Measurements from ENCODE around the gene MTCP1. TPM values are rescaled to one million over a fixed set of nuclear protein-coding genes. Genes with fewer than 3 reads are reported as not detected.

Gene MTCP1
- total and polyA plus RNA-seq, 2 donors (not counting 3 experiments of a cell fraction or from before 2014, with no cell fraction given): 1.8 to 15.8 TPM

DNA sequence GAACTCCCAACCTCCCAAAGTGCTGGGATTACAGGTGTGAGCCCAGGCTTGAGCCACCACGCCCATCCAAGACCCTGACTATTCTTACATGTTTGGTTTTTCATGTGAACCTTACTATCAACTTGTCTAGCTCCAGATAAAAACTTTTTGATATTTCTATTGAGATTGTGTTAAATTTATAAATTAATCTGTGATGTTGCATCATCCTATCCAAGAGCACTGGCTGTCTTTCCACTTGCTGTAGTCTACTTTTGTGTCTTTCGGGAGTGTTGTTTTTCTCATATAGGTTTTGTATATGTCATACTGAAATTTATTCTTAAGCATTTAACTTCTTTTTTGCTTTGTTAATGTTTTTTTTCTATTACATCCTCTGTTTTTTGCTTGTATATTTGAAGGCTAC, 35.0 kb upstream of the MTCP1 start:
- ChIA-PET POLR2A (no interaction called here), CTCF (no interaction called here)
- BruUV-seq (replicated peaks): no TSS peak
- H3K9ac ChIP-seq (replicated peaks; ENCODE audit: extremely low read depth, insufficient read depth, low read length): no peak overlapping the region
- H3K36me3 ChIP-seq (ENCODE audit: control insufficient read depth in 2 of 2, extremely low read depth in 1 of 2, insufficient read depth in 2 of 2, low read length in 2 of 2): peaks cover 0 to 2% of the 10 kb centered on the region in 2 experiments
- no peak for FAIRE-seq
- no peaks in the 10 kb centered on the region for H3K9me1 ChIP-seq (replicated peaks; ENCODE audit: control insufficient read depth, extremely low read depth, insufficient read depth, low read length)
- H2AFZ ChIP-seq (ENCODE audit: low read depth, low read length): no peak overlapping the region
- TF ChIP-seq POLR2A (IDR thresholded peaks at IDR 0.05; ENCODE audit: low read depth, low read length) (no peak), FOS (IDR thresholded peaks at IDR 0.05; ENCODE audit: borderline replicate concordance, insufficient read depth, low read length) (no peak), GATA2 (IDR thresholded peaks at IDR 0.05; ENCODE audit: insufficient read depth, insufficient read length, low read depth, low read length) (no peak), JUN (IDR thresholded peaks at IDR 0.05; ENCODE audit: borderline replicate concordance, insufficient read depth, insufficient read length, low read depth) (no peak), POLR2AphosphoS5 (IDR thresholded peaks at IDR 0.05; ENCODE audit: insufficient read depth, low read depth, low read length) (no peak), EZH2 (IDR thresholded peaks at IDR 0.05; ENCODE audit: borderline replicate concordance, low read depth, low read length, severe bottlenecking) (no peak), MYC (IDR thresholded peaks at IDR 0.05; ENCODE audit: low read depth, low read length) (no peak)
- TF ChIP-seq, protein P1, sequence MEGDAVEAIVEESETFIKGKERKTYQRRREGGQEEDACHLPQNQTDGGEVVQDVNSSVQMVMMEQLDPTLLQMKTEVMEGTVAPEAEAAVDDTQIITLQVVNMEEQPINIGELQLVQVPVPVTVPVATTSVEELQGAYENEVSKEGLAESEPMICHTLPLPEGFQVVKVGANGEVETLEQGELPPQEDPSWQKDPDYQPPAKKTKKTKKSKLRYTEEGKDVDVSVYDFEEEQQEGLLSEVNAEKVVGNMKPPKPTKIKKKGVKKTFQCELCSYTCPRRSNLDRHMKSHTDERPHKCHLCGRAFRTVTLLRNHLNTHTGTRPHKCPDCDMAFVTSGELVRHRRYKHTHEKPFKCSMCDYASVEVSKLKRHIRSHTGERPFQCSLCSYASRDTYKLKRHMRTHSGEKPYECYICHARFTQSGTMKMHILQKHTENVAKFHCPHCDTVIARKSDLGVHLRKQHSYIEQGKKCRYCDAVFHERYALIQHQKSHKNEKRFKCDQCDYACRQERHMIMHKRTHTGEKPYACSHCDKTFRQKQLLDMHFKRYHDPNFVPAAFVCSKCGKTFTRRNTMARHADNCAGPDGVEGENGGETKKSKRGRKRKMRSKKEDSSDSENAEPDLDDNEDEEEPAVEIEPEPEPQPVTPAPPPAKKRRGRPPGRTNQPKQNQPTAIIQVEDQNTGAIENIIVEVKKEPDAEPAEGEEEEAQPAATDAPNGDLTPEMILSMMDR (IDR thresholded peaks at IDR 0.05; ENCODE audit: extremely low read depth in 1 of 2, insufficient read depth in 1 of 2, low read depth in 1 of 2, low read length in 2 of 2): no peak
- TF ChIP-seq, protein P2, sequence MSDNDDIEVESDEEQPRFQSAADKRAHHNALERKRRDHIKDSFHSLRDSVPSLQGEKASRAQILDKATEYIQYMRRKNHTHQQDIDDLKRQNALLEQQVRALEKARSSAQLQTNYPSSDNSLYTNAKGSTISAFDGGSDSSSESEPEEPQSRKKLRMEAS (IDR thresholded peaks at IDR 0.05; ENCODE audit: insufficient read depth, insufficient read length): no peak
- intact Hi-C loops (cut with micrococcal nuclease): no loop called here
- H4K20me1 ChIP-seq (replicated peaks; ENCODE audit: control insufficient read depth, extremely low read depth, insufficient read depth, low read length): no peaks in the 10 kb centered on the region
- no peaks in the 10 kb centered on the region for H3K9me3 ChIP-seq (replicated peaks; ENCODE audit: control insufficient read depth, insufficient read depth, low read length)
- H3K27me3 ChIP-seq (ENCODE audit: control insufficient read depth in 2 of 2, insufficient read depth in 2 of 2, low read length in 2 of 2): no peaks in the 10 kb centered on the region
- H3K27ac ChIP-seq (ENCODE audit: insufficient read depth, low read depth, low read length): no peak overlapping the region
- no peak overlapping the region for H3K4me3 ChIP-seq (replicated peaks in 1 of 3; ENCODE audit: insufficient read depth in 1 of 3, low read depth in 1 of 3, low read length in 3 of 3)
- DNase-seq (ENCODE audit: low read depth, low spot score): no peak
- H3K4me2 ChIP-seq (ENCODE audit: insufficient read depth, low read length): no peak overlapping the region
- dilution Hi-C loops (cut with MboI; ENCODE audit: extremely low pct_ligation_motif_present, low sequenced_read_pairs): no loop called here
- no peaks in the 10 kb centered on the region for H3K79me2 ChIP-seq (ENCODE audit: control insufficient read depth, insufficient read depth, low read length)
- H3K4me1 ChIP-seq (ENCODE audit: control insufficient read depth, extremely low read depth, insufficient read depth, low read length): no peaks in the 10 kb centered on the region

All from endothelial cell of umbilical vein (primary cell).